ENCODE results near the gene HOXC13.

HOXC13 gene

GRCh38 chr12:53938326-53939140 is at the start of gene HOXC13:
HOXC13 (plus strand) TSS chr12:53938831; CDS start chr12:53938907, 76 bp downstream.
- DNase-seq (ENCODE audit: low spot score), result peak; percentile 55
- TF ChIP-seq CTCF (IDR thresholded peaks at IDR 0.05; ENCODE audit: borderline replicate concordance, control extremely low read depth, extremely low read depth, insufficient read depth, missing control alignments), result no peak
- in situ Hi-C loops (cut with MboI; ENCODE audit: low sequenced_read_pairs, unreplicated experiment), result no loop called here

- no peak for DNase-seq (ENCODE audit: low spot score)
- TF ChIP-seq CTCF (IDR thresholded peaks at IDR 0.05; ENCODE audit: borderline replicate concordance, control extremely low read depth, extremely low read depth, insufficient read depth, missing control alignments), result no peak
- in situ Hi-C loops (cut with MboI; ENCODE audit: low sequenced_read_pairs, unreplicated experiment), result no loop called here
Measured at GRCh38 chr12:53890081-53890480, 48.5 kb upstream of the HOXC13 start.

DNA sequence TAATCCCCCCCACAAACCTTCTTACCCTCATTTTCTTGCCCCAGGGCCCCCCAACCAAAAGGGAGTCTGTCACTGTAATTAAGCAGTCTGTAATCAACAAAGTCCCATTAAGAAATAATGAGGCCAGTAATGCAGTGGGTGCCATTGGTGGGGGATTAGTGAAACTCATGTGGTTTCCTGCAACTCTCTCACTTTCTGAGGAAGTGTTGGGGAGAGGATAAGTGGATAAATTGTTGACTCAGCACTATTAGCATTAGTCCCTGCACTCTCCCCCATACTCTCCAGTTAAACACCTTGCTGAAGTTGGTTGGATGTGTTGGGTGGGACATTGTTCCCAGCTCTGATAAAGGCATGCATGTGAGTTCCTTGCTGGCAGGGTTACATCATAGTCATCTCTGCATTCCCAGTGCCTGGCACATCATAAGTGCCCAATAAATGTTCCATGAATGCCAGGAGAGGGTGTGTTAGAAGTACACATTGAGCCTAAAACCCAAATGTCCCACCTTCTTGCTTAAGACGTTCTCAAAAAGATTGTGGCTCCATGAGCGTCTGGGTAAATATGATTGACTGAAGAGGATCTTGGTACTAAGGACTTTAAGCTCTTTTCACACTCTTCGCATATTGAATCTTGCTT is 45.8 kb upstream of the HOXC13 start:
- in situ Hi-C loops (cut with MboI; ENCODE audit: low sequenced_read_pairs, unreplicated experiment), result no loop called here
- DNase-seq (ENCODE audit: low spot score), result no peak
- no peak for TF ChIP-seq CTCF (IDR thresholded peaks at IDR 0.05; ENCODE audit: borderline replicate concordance, control extremely low read depth, extremely low read depth, insufficient read depth, missing control alignments)

GRCh38 chr12:53899230-53899629 is 39.4 kb upstream of the HOXC13 start:
- TF ChIP-seq CTCF (IDR thresholded peaks at IDR 0.05; ENCODE audit: borderline replicate concordance, control extremely low read depth, extremely low read depth, insufficient read depth, missing control alignments), result no peak
- in situ Hi-C loops (cut with MboI; ENCODE audit: low sequenced_read_pairs, unreplicated experiment), result no loop called here
- DNase-seq (ENCODE audit: low spot score), result no peak

DNA sequence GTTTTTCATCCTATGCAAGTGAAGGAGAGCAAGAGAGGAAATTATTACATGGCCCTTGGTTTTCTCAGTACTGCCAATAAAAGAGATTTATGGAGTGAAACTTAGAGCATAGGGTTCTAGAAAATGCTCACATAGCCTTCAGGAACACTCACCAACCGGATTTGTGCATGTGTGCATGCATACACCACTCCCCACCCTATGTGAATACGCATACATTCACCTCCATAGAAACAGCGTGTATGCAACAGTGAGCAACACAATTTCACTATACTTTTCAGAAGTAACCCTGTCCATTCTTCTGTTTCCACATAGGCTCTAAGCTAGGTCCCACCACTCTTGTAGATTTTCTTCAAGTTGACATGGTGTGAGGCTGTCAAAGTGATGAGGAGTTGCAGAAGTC is 31.5 kb upstream of the HOXC13 start:
- in situ Hi-C loops (cut with MboI; ENCODE audit: low sequenced_read_pairs, unreplicated experiment), result no loop called here
- TF ChIP-seq CTCF (IDR thresholded peaks at IDR 0.05; ENCODE audit: borderline replicate concordance, control extremely low read depth, extremely low read depth, insufficient read depth, missing control alignments), result no peak
- DNase-seq (ENCODE audit: low spot score), result no peak

DNA sequence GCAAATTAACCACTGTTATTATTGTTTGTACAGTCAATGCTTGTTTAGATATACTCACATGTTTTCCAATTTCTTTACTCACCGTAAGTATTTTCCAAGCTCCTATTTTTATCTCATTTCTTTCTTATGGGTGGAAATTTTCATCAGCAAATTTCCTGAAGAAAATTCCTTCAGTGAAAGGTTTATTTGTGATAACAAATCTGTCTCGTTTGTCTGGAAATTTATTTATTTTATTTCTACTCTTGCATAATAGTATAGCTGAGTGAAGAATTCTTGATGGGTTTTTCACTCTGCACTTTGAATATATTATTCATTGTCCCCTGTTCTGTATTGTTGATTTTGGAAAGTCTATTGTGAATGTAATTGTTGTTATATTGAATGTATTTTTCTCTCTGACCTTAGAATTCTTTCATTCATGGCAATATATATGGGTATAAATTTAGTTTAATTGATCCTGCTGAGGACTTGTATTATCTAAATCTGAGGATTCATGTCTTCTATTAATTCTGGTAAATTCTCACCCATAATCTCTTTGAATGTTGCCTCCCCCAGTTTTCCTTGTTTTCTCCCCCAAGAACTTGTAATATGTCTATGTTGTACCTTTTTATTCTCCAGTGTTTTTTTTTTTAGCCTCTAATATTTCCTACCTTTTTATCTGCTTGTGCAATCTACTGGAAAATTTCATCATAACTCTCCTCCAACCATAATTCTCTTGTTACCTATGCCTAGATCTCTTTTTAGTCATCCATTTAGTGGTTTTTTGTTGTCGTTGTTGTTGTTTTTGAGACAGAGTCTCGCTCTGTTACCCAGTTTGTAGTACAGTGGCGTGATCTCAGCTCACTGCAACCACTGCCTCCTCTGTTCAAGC is 21.6 kb upstream of the HOXC13 start:
- no peak for DNase-seq (ENCODE audit: low spot score)
- no peak for TF ChIP-seq CTCF (IDR thresholded peaks at IDR 0.05; ENCODE audit: borderline replicate concordance, control extremely low read depth, extremely low read depth, insufficient read depth, missing control alignments)
- in situ Hi-C loops (cut with MboI; ENCODE audit: low sequenced_read_pairs, unreplicated experiment), result no loop called here

Data from GM13976 (cell line).